ENCODE measurements around the gene HES4. TPM values are rescaled to one million over a fixed set of nuclear protein-coding genes. Genes with fewer than 3 reads are reported as not detected.

Gene HES4
- total and polyA plus RNA-seq, 2 of the 13 experiments (the other 11 are each of a cell fraction or from before 2014, with no cell fraction given): 8.8 to 10.6 TPM

GRCh38 chr1:1013105-1013921 lies 13.4 kb upstream of the HES4 start, which contains the start of gene ISG15 (continued):
- TF ChIP-seq ZBTB40 (IDR thresholded peaks at IDR 0.05) (no peak), ZBTB40 (CRISPR knock-in tag; IDR thresholded peaks at IDR 0.05) (0 out of 2 replicates have a peak, but pooled peaks have one; percentile 14), GLI4 (CRISPR knock-in tag; IDR thresholded peaks at IDR 0.05; ENCODE audit: borderline replicate concordance) (peak; percentile 9; the same call in 1 of the 2 replicates), SYNCRIP (IDR thresholded peaks at IDR 0.05; ENCODE audit: insufficient read depth, low read depth, low read length) (no peak), SOX13 (IDR thresholded peaks at IDR 0.05) (no peak), SOX13 (CRISPR knock-in tag; conservative IDR thresholded peaks at IDR 0.05 in 1 of 2, IDR thresholded peaks at IDR 0.05 in 1 of 2) (0 out of 4 replicates have a peak, but pooled peaks of 1 of the 2 experiments have one; percentile 17), TMF1 (CRISPR knock-in tag; IDR thresholded peaks at IDR 0.05; ENCODE audit: low read depth) (peak; percentile 63; the same call in 1 of the 2 replicates), ETV5 (CRISPR knock-in tag; IDR thresholded peaks at IDR 0.05; ENCODE audit: borderline replicate concordance) (peak; percentile 71; the same call in 1 of the 2 replicates), SRY (CRISPR knock-in tag; IDR thresholded peaks at IDR 0.05) (no peak), PITX1 (CRISPR knock-in tag; IDR thresholded peaks at IDR 0.05) (peak; percentile 44; the same call in 1 of the 2 replicates), PRMT3 (CRISPR knock-in tag; IDR thresholded peaks at IDR 0.05; ENCODE audit: borderline replicate concordance, low read depth) (0 out of 2 replicates have a peak, but pooled peaks have one; percentile 57), ELF1 (CRISPR knock-in tag; IDR thresholded peaks at IDR 0.05) (peak; percentile 79), ZNF263 (CRISPR knock-in tag; IDR thresholded peaks at IDR 0.05) (peak; percentile 94), PHF8 (CRISPR knock-in tag; IDR thresholded peaks at IDR 0.05) (peak; percentile 53; the same call in 1 of the 2 replicates), THAP9 (CRISPR knock-in tag; IDR thresholded peaks at IDR 0.05; ENCODE audit: borderline replicate concordance) (peak; percentile 24; the same call in 1 of the 2 replicates), HOXA3 (CRISPR knock-in tag; IDR thresholded peaks at IDR 0.05) (peak; percentile 44; the same call in 1 of the 2 replicates)

All from HepG2 (cell line).